ENCODE results near the gene DIP2B. TPM values are rescaled to one million over a fixed set of nuclear protein-coding genes. Genes with fewer than 3 reads are reported as not detected.

DIP2B gene
- polyA plus RNA-seq, 1 donor from 2014 or later: 44.0 TPM

- Histone ChIP-seq H2AFZ (ENCODE audit: low read depth, low read length) (no peak overlapping the region), H3K27ac (ENCODE audit: low read length) (no peak overlapping the region), H3K4me2 (ENCODE audit: low read length) (no peak overlapping the region), H4K20me1 (ENCODE audit: insufficient read depth) (no peaks in the 10 kb centered on the region), H3K79me2 (replicated peaks; ENCODE audit: insufficient read depth, low read length) (peaks cover 43% of the 10 kb centered on the region), H3K27me3 (ENCODE audit: insufficient read depth, low read depth, low read length) (no peaks in the 10 kb centered on the region), H3K4me3 (ENCODE audit: low read length) (no peak overlapping the region), H3K9ac (ENCODE audit: low read length) (no peak overlapping the region), H3K9me2 (ENCODE audit: insufficient read depth, low read length) (no peaks in the 10 kb centered on the region), H3K9me3 (ENCODE audit: low read length) (no peaks in the 10 kb centered on the region), H3K36me3 (ENCODE audit: insufficient read depth, low read length) (no peaks in the 10 kb centered on the region), H3F3A (ENCODE audit: insufficient read depth, low read length, poor library complexity, severe bottlenecking) (no peaks in the 10 kb centered on the region)
- TF ChIP-seq MXI1 (conservative IDR thresholded peaks at IDR 0.05; ENCODE audit: poor library complexity, severe bottlenecking) (no peak), EP300 (conservative IDR thresholded peaks at IDR 0.05; ENCODE audit: poor library complexity, severe bottlenecking) (no peak), SMC3 (conservative IDR thresholded peaks at IDR 0.05; ENCODE audit: poor library complexity) (no peak), REST (IDR thresholded peaks at IDR 0.05; ENCODE audit: borderline replicate concordance) (no peak), EZH2 (IDR thresholded peaks at IDR 0.05; ENCODE audit: borderline replicate concordance, insufficient read depth, low read length, poor library complexity, severe bottlenecking) (no peak), CTCF (IDR thresholded peaks at IDR 0.05; ENCODE audit: poor library complexity, severe bottlenecking) (no peak), RAD21 (conservative IDR thresholded peaks at IDR 0.05) (no peak), POLR2AphosphoS5 (IDR thresholded peaks at IDR 0.05) (no peak), TAF1 (IDR thresholded peaks at IDR 0.05; ENCODE audit: low read depth) (no peak)
Observed at GRCh38 chr12:50525422-50525821, 20.6 kb downstream of the DIP2B start.

GRCh38 chr12:50527359-50527726 is 22.6 kb downstream of the DIP2B start:
- no peaks in the 10 kb centered on the region for H4K20me1 ChIP-seq (ENCODE audit: insufficient read depth)
- no peak overlapping the region for H3K9ac ChIP-seq (ENCODE audit: low read length)
- H2AFZ ChIP-seq (ENCODE audit: low read depth, low read length): no peak overlapping the region
- no peak overlapping the region for H3K4me2 ChIP-seq (ENCODE audit: low read length)
- no peaks in the 10 kb centered on the region for H3K27me3 ChIP-seq (ENCODE audit: insufficient read depth, low read depth, low read length)
- no peaks in the 10 kb centered on the region for H3F3A ChIP-seq (ENCODE audit: insufficient read depth, low read length, poor library complexity, severe bottlenecking)
- TF ChIP-seq POLR2AphosphoS5 (IDR thresholded peaks at IDR 0.05): no peak
- no peak for TF ChIP-seq SMC3 (conservative IDR thresholded peaks at IDR 0.05; ENCODE audit: poor library complexity)
- no peak for TF ChIP-seq TAF1 (IDR thresholded peaks at IDR 0.05; ENCODE audit: low read depth)
- TF ChIP-seq REST (IDR thresholded peaks at IDR 0.05; ENCODE audit: borderline replicate concordance): no peak
- no peak for TF ChIP-seq CTCF (IDR thresholded peaks at IDR 0.05; ENCODE audit: poor library complexity, severe bottlenecking)
- no peak for TF ChIP-seq EZH2 (IDR thresholded peaks at IDR 0.05; ENCODE audit: borderline replicate concordance, insufficient read depth, low read length, poor library complexity, severe bottlenecking)
- TF ChIP-seq MXI1 (conservative IDR thresholded peaks at IDR 0.05; ENCODE audit: poor library complexity, severe bottlenecking): no peak
- TF ChIP-seq EP300 (conservative IDR thresholded peaks at IDR 0.05; ENCODE audit: poor library complexity, severe bottlenecking): no peak
- no peak for TF ChIP-seq RAD21 (conservative IDR thresholded peaks at IDR 0.05)
- no peak overlapping the region for H3K27ac ChIP-seq (ENCODE audit: low read length)
- H3K9me3 ChIP-seq (ENCODE audit: low read length): no peaks in the 10 kb centered on the region
- no peak overlapping the region for H3K4me3 ChIP-seq (ENCODE audit: low read length)
- H3K36me3 ChIP-seq (ENCODE audit: insufficient read depth, low read length): no peaks in the 10 kb centered on the region
- H3K79me2 ChIP-seq (replicated peaks; ENCODE audit: insufficient read depth, low read length): peaks cover 38% of the 10 kb centered on the region
- no peaks in the 10 kb centered on the region for H3K9me2 ChIP-seq (ENCODE audit: insufficient read depth, low read length)

Measured in neural cell (in vitro differentiated cells).